T47D (cell line): Measurements from ENCODE around the gene XRCC4.
"Not testable (repeated sequence)": the region's sequence is repeated elsewhere in the genome, so short reads cannot be mapped to it uniquely, and the experiment has no call there.

ENCODE experiments used
- DNase-seq, 2 experiments: peaks; one replicate each; pipeline versions ENCODE4 v3.0.0 to v3.0.0-alpha.2; 2011 to 2012; ENCODE audit warnings: low read depth in 1 of 2, low spot score in 1 of 2
- JUND ChIP-seq: IDR thresholded peaks from 2 replicates; pipeline ENCODE4 v1.6.1; 2012; ENCODE audit warnings: low read depth
- in situ Hi-C: cut with HindIII; loops from 2 replicates; pipeline ENCODE4 v1.10.0; 2016; ENCODE audit warnings: low sequenced_read_pairs, low pct_unique_long_range_greater_than_20kb

Gene XRCC4

DNA sequence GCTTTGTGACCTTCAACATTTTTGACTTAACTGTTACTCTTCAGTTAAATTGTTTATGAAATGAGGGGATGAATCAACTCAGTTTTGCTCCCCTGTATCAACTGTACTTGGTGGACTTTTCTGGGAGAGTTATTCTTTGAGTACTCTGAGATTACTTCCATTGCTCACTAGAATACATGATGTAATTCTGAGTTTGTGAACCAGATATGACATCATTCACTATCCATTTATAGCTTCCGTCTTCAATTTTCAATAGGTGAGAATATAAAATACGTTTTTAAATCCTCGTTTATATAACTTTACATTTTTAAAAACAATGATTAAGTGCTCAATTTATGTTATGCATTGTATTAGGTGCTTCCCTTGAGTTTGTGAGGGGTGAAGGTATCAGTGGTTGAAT is 71.0 kb downstream of the XRCC4 start:
- DNase-seq, result no peak
- in situ Hi-C loops, result no loop called here
- TF ChIP-seq JUND, result no peak

DNA sequence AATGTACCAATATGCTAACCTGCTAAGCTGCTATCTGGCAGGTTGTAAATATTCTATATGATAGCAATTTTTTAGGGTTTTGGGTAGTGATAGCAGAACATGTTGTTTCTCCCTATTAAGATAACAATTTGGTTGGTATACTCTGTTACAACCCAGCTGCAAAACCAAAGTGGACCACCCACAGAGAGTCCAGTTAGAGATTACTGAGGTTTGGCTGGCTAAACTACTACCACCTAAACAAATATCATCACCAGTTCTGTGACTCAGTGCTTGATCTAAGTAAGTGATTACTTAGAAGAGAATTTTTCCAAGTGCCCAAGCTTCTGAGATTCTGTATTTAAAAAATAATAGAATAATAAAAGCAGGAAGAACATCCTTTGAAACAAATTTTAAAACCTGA is 72.3 kb downstream of the XRCC4 start:
- in situ Hi-C loops, result no loop called here
- no peak for DNase-seq
- no peak for TF ChIP-seq JUND

DNA sequence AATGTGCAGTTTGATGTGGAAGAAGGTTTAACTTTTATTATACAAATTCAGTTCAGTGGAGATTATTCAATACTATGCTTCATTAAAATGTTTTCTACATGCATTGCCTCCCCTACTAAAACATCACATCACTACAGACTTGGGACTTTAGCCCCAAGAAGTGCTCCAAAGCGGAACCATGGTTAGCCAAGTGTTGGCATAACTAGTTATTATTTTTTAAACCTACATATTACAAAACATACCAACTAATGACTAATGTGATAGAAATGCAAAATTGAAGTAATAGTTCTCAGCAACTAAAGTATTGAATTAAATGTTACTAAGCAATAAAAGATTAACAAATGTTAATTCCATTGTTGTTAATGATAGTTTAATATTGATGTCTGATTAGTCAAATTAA is 74.5 kb downstream of the XRCC4 start:
- no peak for TF ChIP-seq JUND
- DNase-seq, result no peak
- in situ Hi-C loops, result no loop called here

DNA sequence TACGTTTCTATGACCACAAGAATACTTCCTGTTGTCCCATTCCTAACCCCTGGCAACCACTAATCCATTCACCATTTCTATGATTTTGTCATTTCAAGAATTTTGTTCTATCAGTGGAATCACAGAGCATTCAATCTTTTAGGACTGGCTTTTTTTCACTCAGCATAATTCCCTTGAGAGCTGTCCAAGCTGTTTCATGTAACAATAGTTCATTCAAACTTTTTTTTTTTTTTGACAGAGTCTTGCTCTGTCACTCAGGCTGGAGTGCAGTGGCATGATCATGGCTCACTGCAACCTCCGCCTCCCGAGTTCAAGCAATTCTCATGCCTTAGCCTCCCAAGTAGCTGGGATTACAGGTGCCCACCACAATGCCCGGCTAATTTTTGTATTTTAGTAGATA is 75.6 kb downstream of the XRCC4 start:
- DNase-seq, in situ Hi-C loops: not testable (repeated sequence)

DNA sequence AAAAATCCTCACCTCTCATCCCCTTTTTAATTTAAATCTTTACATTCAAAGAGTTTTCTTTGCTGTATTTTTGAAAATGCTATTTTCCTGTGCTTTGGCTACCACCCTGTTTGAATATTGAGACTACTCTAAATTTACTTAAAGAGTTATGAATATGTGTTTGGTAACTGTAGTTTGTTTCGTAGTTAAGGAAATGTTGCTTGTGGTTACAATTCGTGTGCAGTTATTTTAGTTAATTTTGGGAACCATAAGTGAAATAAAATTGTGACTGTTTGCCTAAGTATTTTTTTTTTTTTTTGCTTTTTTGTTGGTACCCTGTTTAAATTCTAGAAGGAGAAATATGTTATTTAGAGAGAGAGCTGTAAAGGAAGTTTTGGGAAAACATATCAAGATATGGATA is 78.7 kb downstream of the XRCC4 start:
- no peak for TF ChIP-seq JUND
- no peak for DNase-seq
- in situ Hi-C loops, result no loop called here

DNA sequence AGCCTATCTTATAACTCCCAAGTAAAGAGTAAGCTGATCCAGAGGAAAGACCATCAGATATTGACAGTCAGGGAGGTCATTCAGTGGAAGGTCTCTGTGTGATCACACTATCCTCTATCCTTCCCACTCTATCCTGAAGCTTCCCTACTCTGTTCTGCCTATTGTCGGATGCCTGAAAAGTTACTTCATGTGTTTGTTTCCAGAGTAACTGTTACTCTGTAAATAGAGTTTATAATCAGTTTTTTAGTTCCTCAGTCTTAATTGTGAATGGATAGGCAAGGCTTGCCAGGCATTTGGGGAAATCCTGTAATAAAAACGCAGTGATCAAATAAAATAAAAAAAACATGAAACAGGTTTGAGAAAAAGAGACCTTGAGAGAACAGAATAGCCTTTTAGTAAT is 79.8 kb downstream of the XRCC4 start:
- DNase-seq, result no peak
- in situ Hi-C loops, result no loop called here
- TF ChIP-seq JUND, result no peak

DNA sequence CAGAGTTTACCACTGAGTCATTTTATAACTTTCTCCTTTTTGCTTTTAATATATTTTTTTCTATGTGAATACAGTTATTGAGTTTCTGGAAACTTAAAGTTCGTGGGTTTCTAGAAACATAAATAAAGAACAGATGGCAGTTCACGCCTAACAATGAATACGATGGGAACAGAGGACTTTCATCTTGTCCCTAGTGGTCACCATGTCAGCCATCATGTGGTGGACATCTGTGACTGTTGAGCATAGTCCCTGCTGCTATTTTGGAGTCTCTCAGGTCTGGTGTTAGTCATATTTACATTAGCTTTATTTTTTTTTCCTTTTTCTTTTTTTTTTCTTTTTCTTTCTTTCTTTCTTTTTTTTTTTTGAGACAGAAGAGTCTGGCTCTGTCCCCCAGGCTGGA is 85.3 kb downstream of the XRCC4 start:
- no peak for TF ChIP-seq JUND
- in situ Hi-C loops, result no loop called here
- no peak for DNase-seq

DNA sequence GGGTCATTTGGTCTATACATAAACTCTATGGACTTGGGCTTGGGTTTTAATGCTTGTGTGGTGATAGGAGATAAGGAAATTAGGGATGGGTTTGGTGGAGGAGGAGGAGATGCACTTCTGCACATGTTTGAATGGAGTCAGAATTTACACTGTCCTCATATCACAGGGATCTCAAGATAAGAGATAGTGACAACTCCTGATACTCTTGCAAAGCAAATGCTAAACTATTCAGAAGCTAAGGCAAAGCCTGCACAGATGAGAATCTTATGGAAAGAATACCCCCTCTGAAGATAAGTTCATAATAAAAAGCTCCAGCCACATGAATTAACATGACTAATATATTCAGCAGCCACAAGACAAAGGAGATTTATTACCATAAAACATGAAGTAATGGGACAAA is 90.2 kb downstream of the XRCC4 start:
- no peak for DNase-seq
- in situ Hi-C loops, result no loop called here
- no peak for TF ChIP-seq JUND

DNA sequence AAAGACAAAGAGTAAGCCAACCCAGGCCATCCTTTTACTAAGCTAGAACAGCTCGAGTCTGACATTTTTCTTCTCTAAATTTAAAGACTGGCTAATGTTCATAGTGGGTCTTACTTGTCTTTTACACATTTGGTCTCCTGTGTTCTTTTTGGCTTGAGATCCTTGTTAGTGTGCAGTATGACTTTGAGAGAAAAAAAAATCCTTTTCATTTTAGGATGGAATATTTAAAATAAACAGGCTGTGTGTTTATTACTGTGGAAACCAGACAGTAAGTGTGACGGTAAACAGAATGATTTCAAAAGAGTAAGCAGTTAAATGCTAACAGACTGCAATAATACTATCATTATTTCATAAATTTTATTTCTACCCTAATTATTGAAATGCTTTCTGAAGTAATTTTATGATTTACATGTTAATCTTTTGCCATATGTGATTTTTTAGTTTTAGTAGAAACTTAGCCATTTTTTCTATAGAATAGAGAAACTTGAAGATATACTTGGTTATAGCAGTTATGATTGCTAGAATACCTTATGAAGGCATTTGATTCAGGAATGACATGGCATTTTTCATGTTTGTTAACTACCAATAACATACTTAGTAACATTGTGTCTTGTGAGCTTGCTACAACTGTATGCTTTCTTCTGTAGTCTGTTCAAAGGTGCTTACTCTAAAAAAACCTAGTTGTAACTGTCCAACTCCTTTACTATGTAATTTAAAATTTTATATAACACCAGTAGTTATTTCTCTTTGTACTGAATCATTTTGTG is 92.4 kb downstream of the XRCC4 start:
- TF ChIP-seq JUND, result no peak
- DNase-seq, result no peak
- in situ Hi-C loops, result no loop called here

DNA sequence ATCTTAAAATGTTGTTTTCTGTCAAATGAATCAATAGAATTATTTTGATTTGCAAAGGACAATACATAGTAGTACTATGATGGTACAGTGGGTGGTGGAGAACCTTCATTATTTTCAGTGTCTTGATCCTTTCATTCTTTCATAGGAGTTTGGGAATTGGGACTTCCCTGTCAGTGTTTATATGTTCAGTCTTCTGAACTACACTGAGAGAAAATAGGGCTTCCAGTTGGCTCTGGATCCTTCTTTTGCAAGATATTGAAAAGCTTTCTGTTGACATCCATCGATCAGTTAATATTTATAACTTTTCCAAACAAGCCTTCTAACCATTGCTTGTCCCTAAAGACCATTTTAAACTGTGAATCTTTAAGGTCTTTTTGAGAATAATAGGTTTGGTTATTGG is 94.7 kb downstream of the XRCC4 start:
- no peak for DNase-seq
- in situ Hi-C loops, result no loop called here
- TF ChIP-seq JUND, result no peak

DNA sequence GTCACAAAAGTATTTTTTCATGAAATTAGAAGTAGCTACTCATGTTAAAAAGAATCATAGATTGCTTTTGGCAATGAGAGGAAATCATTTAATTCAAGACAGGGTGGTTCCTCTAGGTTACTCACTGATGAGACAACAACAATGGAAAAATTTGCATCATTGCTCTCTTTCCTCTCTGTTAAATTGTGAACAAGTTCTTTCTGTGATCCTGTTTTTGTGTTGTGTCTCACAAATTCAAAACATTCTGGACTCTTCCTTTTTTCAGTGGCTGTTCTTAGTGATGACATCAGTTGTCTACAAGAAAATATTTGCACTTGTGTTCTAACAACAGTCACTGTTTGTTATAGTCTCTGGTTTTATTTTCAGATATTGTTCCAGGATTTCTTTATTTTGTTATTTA is 95.3 kb downstream of the XRCC4 start:
- DNase-seq, result no peak
- in situ Hi-C loops, result no loop called here
- no peak for TF ChIP-seq JUND

DNA sequence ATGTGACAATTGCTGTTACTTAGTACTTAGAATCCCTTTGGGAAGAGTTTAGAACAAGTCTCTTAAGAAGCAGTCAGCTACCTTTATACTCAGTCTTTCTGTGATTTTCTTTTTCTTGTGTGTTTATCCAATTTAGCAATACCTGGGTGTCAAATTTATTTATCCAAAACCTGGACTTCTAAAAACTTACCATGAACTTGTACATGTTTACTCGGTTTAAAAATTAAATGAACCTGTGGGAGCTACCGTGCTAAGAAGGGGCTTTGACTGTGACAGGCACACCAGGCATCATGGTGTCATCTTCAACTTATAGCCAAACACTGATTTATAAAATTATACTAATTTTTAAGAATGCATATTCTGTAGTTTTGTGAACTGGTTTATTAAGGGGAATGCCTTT is 96.5 kb downstream of the XRCC4 start:
- no peak for TF ChIP-seq JUND
- DNase-seq, result no peak
- in situ Hi-C loops, result no loop called here

DNA sequence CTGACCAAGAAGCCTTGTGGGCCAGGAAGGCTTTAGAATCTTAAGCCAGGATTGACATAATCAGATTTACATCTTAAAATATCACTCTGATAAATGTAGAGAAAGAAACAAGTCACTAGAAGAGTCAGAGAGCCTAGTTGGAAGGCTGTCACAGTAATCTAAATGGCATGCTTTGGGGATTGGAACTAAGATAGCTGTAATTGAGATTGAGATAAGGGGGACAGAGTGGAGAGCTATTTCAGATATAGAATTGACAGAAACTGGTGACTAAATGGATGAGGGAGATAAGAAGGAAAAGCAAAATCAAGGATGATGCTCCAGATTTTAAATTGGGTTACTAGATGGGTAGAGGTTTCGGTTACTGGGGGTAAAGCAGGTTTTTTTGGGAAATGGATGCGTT is 100.5 kb downstream of the XRCC4 start:
- in situ Hi-C loops, result no loop called here
- DNase-seq, result no peak
- no peak for TF ChIP-seq JUND

DNA sequence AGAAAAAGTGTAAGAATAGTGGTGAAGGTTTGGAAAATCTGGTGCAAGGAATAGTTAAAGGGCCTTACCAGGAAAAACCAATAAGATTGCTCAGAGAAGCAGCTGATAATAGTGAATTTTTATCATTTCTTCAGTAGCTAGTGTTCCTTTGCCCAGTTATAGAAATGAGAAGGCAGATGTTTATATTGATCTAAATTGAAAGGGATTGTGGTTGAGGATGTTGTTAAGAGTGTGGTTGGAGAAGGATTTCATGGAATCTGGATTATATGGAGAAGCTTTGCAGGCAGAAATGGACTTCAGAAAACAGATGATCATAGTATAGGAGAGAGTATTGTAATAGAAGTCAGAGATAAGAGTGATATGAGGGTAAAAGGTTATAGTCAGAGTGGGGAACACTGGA is 102.6 kb downstream of the XRCC4 start:
- TF ChIP-seq JUND, result no peak
- DNase-seq, result no peak
- in situ Hi-C loops, result no loop called here
